WTC11 (cell line): Measurements from ENCODE around the gene VPS39. TPM values are rescaled to one million over a fixed set of nuclear protein-coding genes. Genes with fewer than 3 reads are reported as not detected.

Experiments
- ATAC-seq: fragments of 200-7000 bp; cut with Tn5 transposase; 2 replicates; pipeline ENCODE4 v1.10.0; 2021; ENCODE audit warnings: mild to moderate bottlenecking, moderate library complexity
- CTCF ChIA-PET: fragments of 300-600 bp; sonication (Branson Sonifier 250); formaldehyde crosslinking; loops from one replicate; lab custom pipeline; 2021; ENCODE audit warnings: antibody characterized with exemption; lab: Charles Lee
- POLR2A ChIA-PET: fragments of 350-600 bp; sonication (Branson Sonifier 250); formaldehyde crosslinking; loops from one replicate; lab custom pipeline; 2021; ENCODE audit warnings: antibody characterized with exemption; lab: Charles Lee
- DNase-seq: peaks from one replicate; pipeline ENCODE4 v3.0.0; 2021; ENCODE audit warnings: low spot score
- H3K27ac Mint-ChIP-seq: 2 replicates; pipeline ENCODE4 v1.8.0; 2021; ENCODE audit warnings: mixed read lengths
- H3K27me3 Mint-ChIP-seq: 2 replicates; pipeline ENCODE4 v1.8.0; 2021; ENCODE audit warnings: low read depth, mild to moderate bottlenecking, moderate library complexity, mixed read lengths
- H3K36me3 Mint-ChIP-seq: 2 replicates; pipeline ENCODE4 v1.8.0; 2021; ENCODE audit warnings: mixed read lengths
- H3K4me1 Mint-ChIP-seq: 2 replicates; pipeline ENCODE4 v1.8.0; 2022; ENCODE audit warnings: mixed read lengths
- H3K4me3 Mint-ChIP-seq: 2 replicates; pipeline ENCODE4 v1.8.0; 2021; ENCODE audit warnings: mild to moderate bottlenecking, moderate library complexity, mixed read lengths
- H3K9me3 Mint-ChIP-seq: 2 replicates; pipeline ENCODE4 v1.8.0; 2021; ENCODE audit warnings: mixed read lengths
- E2F1 ChIP-seq: sonication (generic); formaldehyde crosslinking; IDR thresholded peaks from 2 replicates; pipeline ENCODE4 v1.8.0; 2022; ENCODE audit warnings: mild to moderate bottlenecking, missing genetic modification reagents
- E2F4 ChIP-seq: sonication (generic); formaldehyde crosslinking; IDR thresholded peaks from 2 replicates; pipeline ENCODE4 v1.8.1; 2022; ENCODE audit warnings: low read depth, mild to moderate bottlenecking, moderate library complexity, missing genetic modification reagents, borderline replicate concordance
- GTF2I ChIP-seq: fragments of 250-450 bp; sonication (Bioruptor Pico); conservative IDR thresholded peaks from 2 replicates; pipeline ENCODE4 v1.4.0; 2021; ENCODE audit warnings: mild to moderate bottlenecking
- HMGXB4 ChIP-seq: sonication (generic); formaldehyde crosslinking; IDR thresholded peaks from 2 replicates; pipeline ENCODE4 v1.8.1; 2023; ENCODE audit warnings: mild to moderate bottlenecking, moderate library complexity, missing genetic modification reagents
- IRF2 ChIP-seq: sonication (generic); formaldehyde crosslinking; IDR thresholded peaks from 2 replicates; pipeline ENCODE4 v1.8.0; 2022; ENCODE audit warnings: low read depth, missing genetic modification reagents, borderline replicate concordance
- NFATC4 ChIP-seq: fragments of 250-450 bp; sonication (Bioruptor Pico); IDR thresholded peaks from 2 replicates; pipeline ENCODE4 v1.9.0; 2021; ENCODE audit warnings: mild to moderate bottlenecking
- NR1H2 ChIP-seq: sonication (generic); formaldehyde crosslinking; IDR thresholded peaks from 2 replicates; pipeline ENCODE4 v1.9.0; 2021; ENCODE audit warnings: mild to moderate bottlenecking, moderate library complexity, missing genetic modification reagents
- NR2C2 ChIP-seq: sonication (generic); formaldehyde crosslinking; IDR thresholded peaks from 2 replicates; pipeline ENCODE4 v1.8.0; 2022; ENCODE audit warnings: mild to moderate bottlenecking, missing genetic modification reagents
- NR3C1 ChIP-seq: sonication (generic); formaldehyde crosslinking; conservative IDR thresholded peaks from 2 replicates; pipeline ENCODE4 v1.8.1; 2023; ENCODE audit warnings: low read depth, mild to moderate bottlenecking, missing genetic modification reagents
- RORB ChIP-seq: fragments of 250-450 bp; sonication (Bioruptor Pico); IDR thresholded peaks from 2 replicates; pipeline ENCODE4 v1.9.0; 2021; ENCODE audit warnings: mild to moderate bottlenecking
- SP1 ChIP-seq: sonication (generic); formaldehyde crosslinking; conservative IDR thresholded peaks from 2 replicates; pipeline ENCODE4 v1.8.1; 2022; ENCODE audit warnings: missing genetic modification reagents
- USF2 ChIP-seq: sonication (generic); formaldehyde crosslinking; IDR thresholded peaks from 2 replicates; pipeline ENCODE4 v1.8.1; 2023; ENCODE audit warnings: mild to moderate bottlenecking, missing genetic modification reagents, moderate library complexity
- ZNF121 ChIP-seq: sonication (generic); formaldehyde crosslinking; IDR thresholded peaks from 2 replicates; pipeline ENCODE4 v1.8.0; 2023; ENCODE audit warnings: missing genetic modification reagents
- ZNF138 ChIP-seq: sonication (generic); formaldehyde crosslinking; conservative IDR thresholded peaks from 2 replicates; pipeline ENCODE4 v1.8.1; 2022; ENCODE audit warnings: mild to moderate bottlenecking, moderate library complexity, missing genetic modification reagents
- ZNF219 ChIP-seq: sonication (generic); formaldehyde crosslinking; IDR thresholded peaks from 2 replicates; pipeline ENCODE4 v1.8.0; 2023; ENCODE audit warnings: missing genetic modification reagents, mild to moderate bottlenecking, borderline replicate concordance
- ZNF232 ChIP-seq: sonication (generic); formaldehyde crosslinking; IDR thresholded peaks from 2 replicates; pipeline ENCODE4 v1.8.0; 2022; ENCODE audit warnings: mild to moderate bottlenecking, missing genetic modification reagents
- ZNF281 ChIP-seq: sonication (generic); formaldehyde crosslinking; IDR thresholded peaks from 2 replicates; pipeline ENCODE4 v1.8.0; 2023; ENCODE audit warnings: mild to moderate bottlenecking, missing genetic modification reagents
- ZNF425 ChIP-seq: fragments of 250-450 bp; sonication (Bioruptor Pico); conservative IDR thresholded peaks from 2 replicates; pipeline ENCODE4 v1.9.0; 2021; ENCODE audit warnings: mild to moderate bottlenecking
- ZNF671 ChIP-seq: fragments of 250-450 bp; sonication (Bioruptor Pico); IDR thresholded peaks from 2 replicates; pipeline ENCODE4 v1.8.0; 2021; ENCODE audit warnings: mild to moderate bottlenecking
- ZSCAN18 ChIP-seq: fragments of 250-450 bp; sonication (Bioruptor Pico); IDR thresholded peaks from 2 replicates; pipeline ENCODE4 v2.1.2; 2022; ENCODE audit warnings: mild to moderate bottlenecking, moderate library complexity
- total RNA-seq: library from RNA; stranded (reverse); gene quantifications from 3 replicates; pipeline ENCODE4 v1.2.3, GENCODE V29; 2021

Gene VPS39
- total RNA-seq, 1 experiment from 2014 or later = 44.5 TPM

- Mint-ChIP-seq H3K9me3 (peaks cover 3% of the 10 kb centered on the region), H3K4me3 (no peak overlapping the region), H3K36me3 (no peaks in the 10 kb centered on the region), H3K27ac (no peak overlapping the region), H3K4me1 (no peaks in the 10 kb centered on the region), H3K27me3 (no peaks in the 10 kb centered on the region)
- ChIA-PET POLR2A (no interaction called here), CTCF (interaction anchor here (1.2 to 2.4 kb wide), 3 partner anchors 9 to 61 kb away, joined by 3 to 11 read pairs (median 7); no protein-coding TSS in a partner anchor)
- ATAC-seq (no peak), DNase-seq (peak; percentile 1)
- no peak for TF ChIP-seq GTF2I (CRISPR knock-in tag)
- no peak for TF ChIP-seq ZNF281
- no peak for TF ChIP-seq USF2 (CRISPR knock-in tag)
- no peak for TF ChIP-seq NR3C1
- TF ChIP-seq ZSCAN18 (CRISPR knock-in tag) = no peak
- no peak for TF ChIP-seq NR2C2 (CRISPR knock-in tag)
- no peak for TF ChIP-seq ZNF425 (CRISPR knock-in tag)
- no peak for TF ChIP-seq ZNF219 (CRISPR knock-in tag)
- no peak for TF ChIP-seq NR1H2 (CRISPR knock-in tag)
- no peak for TF ChIP-seq ZNF232 (CRISPR knock-in tag)
- TF ChIP-seq IRF2 (CRISPR knock-in tag) = no peak
- TF ChIP-seq ZNF671 (CRISPR knock-in tag) = no peak
- TF ChIP-seq E2F4 (CRISPR knock-in tag) = no peak
- TF ChIP-seq ZNF121 (CRISPR knock-in tag) = no peak
- TF ChIP-seq E2F1 = no peak
- TF ChIP-seq SP1 = no peak
- no peak for TF ChIP-seq HMGXB4 (CRISPR knock-in tag)
- TF ChIP-seq NFATC4 (CRISPR knock-in tag) = no peak
- TF ChIP-seq ZNF138 (CRISPR knock-in tag) = no peak
- no peak for TF ChIP-seq RORB (CRISPR knock-in tag)
Observed at GRCh38 chr15:42144841-42145375, 63.2 kb downstream of the VPS39 start.
